Hepatocyte (in vitro differentiated cells): ENCODE measurements around the gene MRPL19.

Source experiments
- EZH2 ChIP-seq: fragments of 200-600 bp; sonication (generic); IDR thresholded peaks from 2 replicates; pipeline ENCODE4 v1.6.1; 2016; ENCODE audit warnings: antibody characterized with exemption, mild to moderate bottlenecking, borderline replicate concordance
- EZH2phosphoT487 ChIP-seq: fragments of 200-600 bp; sonication (generic); IDR thresholded peaks from one replicate; pipeline ENCODE4 v1.6.1; 2018; ENCODE audit warnings: antibody characterized with exemption, mild to moderate bottlenecking, low read depth, moderate library complexity; ENCODE audit not compliant: unreplicated experiment, severe bottlenecking
- TF ChIP-seq, protein P1 (sequence below): fragments of 200-600 bp; sonication (generic); IDR thresholded peaks from 2 replicates; pipeline ENCODE4 v1.5.1; 2016; ENCODE audit warnings: antibody characterized with exemption, mild to moderate bottlenecking; ENCODE audit not compliant: poor library complexity

DNA sequence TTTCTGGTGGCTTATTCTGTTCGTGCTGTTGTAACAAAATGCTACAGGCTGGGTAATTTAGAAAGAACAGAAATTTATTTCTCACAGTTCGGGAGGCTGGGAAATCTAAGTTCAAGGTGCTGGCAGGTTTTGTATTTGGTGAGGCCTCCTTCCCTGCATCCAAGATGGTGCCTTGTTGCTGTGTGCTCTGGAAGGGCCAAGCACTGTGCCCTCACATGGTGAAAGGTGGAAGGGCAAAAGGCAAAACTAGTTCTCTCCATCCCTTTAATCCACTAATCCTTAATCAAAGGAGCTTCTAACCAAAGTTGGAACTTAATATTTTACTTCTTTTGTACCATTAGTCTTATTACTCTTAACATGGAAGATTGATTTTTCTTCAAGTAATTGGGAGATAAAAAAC lies 7.4 kb downstream of the MRPL19 start:
- TF ChIP-seq EZH2: no peak
- TF ChIP-seq, protein P1, sequence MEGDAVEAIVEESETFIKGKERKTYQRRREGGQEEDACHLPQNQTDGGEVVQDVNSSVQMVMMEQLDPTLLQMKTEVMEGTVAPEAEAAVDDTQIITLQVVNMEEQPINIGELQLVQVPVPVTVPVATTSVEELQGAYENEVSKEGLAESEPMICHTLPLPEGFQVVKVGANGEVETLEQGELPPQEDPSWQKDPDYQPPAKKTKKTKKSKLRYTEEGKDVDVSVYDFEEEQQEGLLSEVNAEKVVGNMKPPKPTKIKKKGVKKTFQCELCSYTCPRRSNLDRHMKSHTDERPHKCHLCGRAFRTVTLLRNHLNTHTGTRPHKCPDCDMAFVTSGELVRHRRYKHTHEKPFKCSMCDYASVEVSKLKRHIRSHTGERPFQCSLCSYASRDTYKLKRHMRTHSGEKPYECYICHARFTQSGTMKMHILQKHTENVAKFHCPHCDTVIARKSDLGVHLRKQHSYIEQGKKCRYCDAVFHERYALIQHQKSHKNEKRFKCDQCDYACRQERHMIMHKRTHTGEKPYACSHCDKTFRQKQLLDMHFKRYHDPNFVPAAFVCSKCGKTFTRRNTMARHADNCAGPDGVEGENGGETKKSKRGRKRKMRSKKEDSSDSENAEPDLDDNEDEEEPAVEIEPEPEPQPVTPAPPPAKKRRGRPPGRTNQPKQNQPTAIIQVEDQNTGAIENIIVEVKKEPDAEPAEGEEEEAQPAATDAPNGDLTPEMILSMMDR: no peak
- no peak for TF ChIP-seq EZH2phosphoT487
